GM18520 (cell line): ENCODE results near the gene NMNAT2.

Source experiments
- ATAC-seq: cut with Tn5 transposase; IDR thresholded peaks from one replicate; pipeline ENCODE4 v1.9.1; 2021; ENCODE audit not compliant: unreplicated experiment

Gene NMNAT2

GRCh38 chr1:183318433-183318832, 99.7 kb downstream of the NMNAT2 start:
- ATAC-seq = no peak

- ATAC-seq = no peak
Observed at GRCh38 chr1:183315991-183316758, 102.0 kb downstream of the NMNAT2 start.

- no peak for ATAC-seq
Observed at GRCh38 chr1:183313063-183313462, 105.1 kb downstream of the NMNAT2 start.

- ATAC-seq = no peak
Observed at GRCh38 chr1:183310753-183311479, 107.3 kb downstream of the NMNAT2 start.

GRCh38 chr1:183308719-183309118, 109.5 kb downstream of the NMNAT2 start:
- no peak for ATAC-seq

- no peak for ATAC-seq
Observed at GRCh38 chr1:183306317-183307042, 111.7 kb downstream of the NMNAT2 start.

GRCh38 chr1:183304440-183305107, 113.6 kb downstream of the NMNAT2 start:
- ATAC-seq = no peak

- ATAC-seq = no peak
Observed at GRCh38 chr1:183303901-183304300, 114.3 kb downstream of the NMNAT2 start.

GRCh38 chr1:183303323-183303645, 114.9 kb downstream of the NMNAT2 start:
- ATAC-seq = no peak

GRCh38 chr1:183302452-183303322, 115.5 kb downstream of the NMNAT2 start:
- ATAC-seq = no peak

- ATAC-seq = no peak
Observed at GRCh38 chr1:183301239-183301638, 116.9 kb downstream of the NMNAT2 start.

- ATAC-seq = no peak
Observed at GRCh38 chr1:183300828-183301227, 117.4 kb downstream of the NMNAT2 start.

- no peak for ATAC-seq
Observed at GRCh38 chr1:183300395-183300794, 117.8 kb downstream of the NMNAT2 start.

GRCh38 chr1:183296782-183297181, 121.4 kb downstream of the NMNAT2 start:
- no peak for ATAC-seq

- ATAC-seq = no peak
Observed at GRCh38 chr1:183295521-183295920, 122.7 kb downstream of the NMNAT2 start.

- no peak for ATAC-seq
Observed at GRCh38 chr1:183293876-183294275, 124.3 kb downstream of the NMNAT2 start.

- no peak for ATAC-seq
Observed at GRCh38 chr1:183293241-183293640, 124.9 kb downstream of the NMNAT2 start.

GRCh38 chr1:183291802-183292514, 126.2 kb downstream of the NMNAT2 start:
- ATAC-seq = no peak

- ATAC-seq = no peak
Observed at GRCh38 chr1:183291216-183291762, 126.9 kb downstream of the NMNAT2 start.
